ENCODE data around the gene MRPS12. TPM values are rescaled to one million over a fixed set of nuclear protein-coding genes. Genes with fewer than 3 reads are reported as not detected.
A peak's percentile ranks its signal among the peaks of the same experiment; 100 is the strongest.

Gene MRPS12
- polyA plus RNA-seq, 3 donors = 17.2 to 81.5 (median 73.0) TPM

DNA sequence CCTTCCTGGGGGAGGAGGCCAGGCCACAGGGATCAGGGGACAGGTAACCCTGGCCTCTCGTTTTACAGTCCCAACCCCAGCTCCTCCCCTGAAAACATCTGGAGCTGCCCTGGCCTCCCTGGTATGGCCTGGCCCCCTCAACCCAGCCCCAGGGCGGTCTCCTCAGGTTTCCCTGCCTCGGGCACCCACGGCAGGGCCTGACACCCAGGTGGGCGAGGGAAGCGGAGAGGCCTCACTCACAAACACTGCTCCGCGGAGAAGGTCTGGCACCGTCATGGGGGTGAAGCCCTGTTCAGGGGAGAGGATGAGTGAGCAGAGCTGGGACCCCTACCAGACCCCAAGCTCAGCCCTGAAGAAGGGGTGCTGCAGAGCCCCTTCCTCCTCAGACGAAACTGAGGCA is 12.2 kb upstream of the MRPS12 start:
- H3K27me3 ChIP-seq (ENCODE audit: control insufficient read depth in 2 of 2, insufficient read depth in 2 of 2, low read length in 2 of 2) = no peaks in the 10 kb centered on the region
- H3K36me3 ChIP-seq (replicated peaks in 1 of 2; ENCODE audit: control insufficient read depth in 1 of 2, insufficient read depth in 2 of 2, low read length in 2 of 2) = peaks cover 9 to 15% of the 10 kb centered on the region in 2 donors
- H2AFZ ChIP-seq (ENCODE audit: insufficient read depth, low read depth, low read length, poor library complexity, severe bottlenecking) = no peak overlapping the region
- H3K27ac Mint-ChIP-seq = peak overlapping the region in 1 of 7 donors; percentile 62
- H3K4me3 ChIP-seq (replicated peaks in 1 of 3; ENCODE audit: low read depth in 2 of 3, low read length in 3 of 3) = no peak overlapping the region
- intact Hi-C loops (cut with micrococcal nuclease) = no loop called here
- H3K27ac ChIP-seq (ENCODE audit: low read depth in 1 of 2, low read length in 2 of 2) = no peak overlapping the region
- TF ChIP-seq, protein P1, sequence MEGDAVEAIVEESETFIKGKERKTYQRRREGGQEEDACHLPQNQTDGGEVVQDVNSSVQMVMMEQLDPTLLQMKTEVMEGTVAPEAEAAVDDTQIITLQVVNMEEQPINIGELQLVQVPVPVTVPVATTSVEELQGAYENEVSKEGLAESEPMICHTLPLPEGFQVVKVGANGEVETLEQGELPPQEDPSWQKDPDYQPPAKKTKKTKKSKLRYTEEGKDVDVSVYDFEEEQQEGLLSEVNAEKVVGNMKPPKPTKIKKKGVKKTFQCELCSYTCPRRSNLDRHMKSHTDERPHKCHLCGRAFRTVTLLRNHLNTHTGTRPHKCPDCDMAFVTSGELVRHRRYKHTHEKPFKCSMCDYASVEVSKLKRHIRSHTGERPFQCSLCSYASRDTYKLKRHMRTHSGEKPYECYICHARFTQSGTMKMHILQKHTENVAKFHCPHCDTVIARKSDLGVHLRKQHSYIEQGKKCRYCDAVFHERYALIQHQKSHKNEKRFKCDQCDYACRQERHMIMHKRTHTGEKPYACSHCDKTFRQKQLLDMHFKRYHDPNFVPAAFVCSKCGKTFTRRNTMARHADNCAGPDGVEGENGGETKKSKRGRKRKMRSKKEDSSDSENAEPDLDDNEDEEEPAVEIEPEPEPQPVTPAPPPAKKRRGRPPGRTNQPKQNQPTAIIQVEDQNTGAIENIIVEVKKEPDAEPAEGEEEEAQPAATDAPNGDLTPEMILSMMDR (IDR thresholded peaks at IDR 0.05) = no peak
- H3K4me2 ChIP-seq (replicated peaks; ENCODE audit: extremely low read depth, low read length, poor library complexity, severe bottlenecking) = no peak overlapping the region
- no peaks in the 10 kb centered on the region for H3K9me3 ChIP-seq (replicated peaks in 1 of 2; ENCODE audit: control insufficient read depth in 1 of 2, insufficient read depth in 1 of 2, low read length in 2 of 2)
- DNase-seq = no peak
- no peaks in the 10 kb centered on the region for H3K79me2 ChIP-seq (ENCODE audit: insufficient read depth, low read length)
- no peak overlapping the region for H3K4me3 Mint-ChIP-seq
- peaks cover 19 to 25% of the 10 kb centered on the region in 2 donors for H3K36me3 Mint-ChIP-seq
- H4K20me1 ChIP-seq (ENCODE audit: insufficient read depth, low read length) = no peaks in the 10 kb centered on the region
- H3K9ac ChIP-seq (ENCODE audit: insufficient read depth, low read length, poor library complexity, severe bottlenecking) = no peak overlapping the region
- no peaks in the 10 kb centered on the region for H3K4me1 ChIP-seq (ENCODE audit: control insufficient read depth in 1 of 2, insufficient read depth in 2 of 2, low read length in 2 of 2)
- WGBS (ENCODE audit: insufficient coverage) = 98% methylated on average over 5 of the region's 10 CpGs
- H3K27me3 Mint-ChIP-seq (ENCODE audit: low read depth in 3 of 3) = peaks cover 0 to 2% (median 0%) of the 10 kb centered on the region in 3 donors
- no peaks in the 10 kb centered on the region for H3K4me1 Mint-ChIP-seq
- H3K9me3 Mint-ChIP-seq = peaks cover 0 to 4% (median 2%) of the 10 kb centered on the region in 7 donors

DNA sequence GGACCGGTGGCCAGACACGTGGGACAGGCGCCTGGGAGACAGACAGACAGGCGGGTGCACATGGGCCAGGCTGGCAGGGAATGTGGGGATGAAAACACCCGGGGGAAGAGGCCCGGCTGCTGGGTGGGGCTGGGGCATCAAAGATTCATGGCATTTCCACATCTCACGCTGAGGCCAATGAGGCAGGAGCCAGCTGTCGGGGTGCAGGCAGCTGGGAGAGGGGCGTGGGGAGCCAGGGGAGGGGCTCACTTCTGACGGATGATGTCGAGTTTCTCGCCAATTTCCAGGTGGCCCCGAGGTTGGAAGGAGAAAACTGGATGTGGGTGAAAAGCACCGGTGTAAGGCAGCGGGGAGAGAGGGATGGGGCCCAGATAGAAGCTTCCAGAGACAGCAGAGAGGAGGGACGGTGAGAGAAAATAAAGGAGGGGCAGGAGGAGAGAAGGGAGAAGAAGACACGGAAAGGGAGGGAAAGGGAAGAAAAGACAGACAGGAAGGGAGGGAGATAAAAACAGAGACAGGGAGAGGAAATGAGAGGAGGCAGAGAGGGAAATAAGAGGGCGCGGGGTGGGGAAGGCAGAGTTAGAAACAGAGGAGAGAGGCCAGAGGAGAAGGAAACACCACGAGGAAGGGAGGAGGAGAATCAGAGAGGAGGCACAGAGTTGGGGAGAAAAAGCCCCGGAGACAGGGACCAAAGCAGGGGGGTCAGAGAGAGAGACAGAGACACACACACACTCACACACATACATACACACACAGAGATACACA is 10.7 kb upstream of the MRPS12 start:
- H3K27ac Mint-ChIP-seq = no peak overlapping the region
- WGBS (ENCODE audit: insufficient coverage) = 82% methylated on average over 15 of the region's 21 CpGs

More for the DNA sequence above, 10.7 kb upstream of the MRPS12 start:
- Mint-ChIP-seq H3K4me1 (no peaks in the 10 kb centered on the region), H3K27me3 (ENCODE audit: low read depth in 3 of 3) (peaks cover 0 to 2% (median 0%) of the 10 kb centered on the region in 3 donors), H3K4me3 (no peak overlapping the region), H3K9me3 (peaks cover 0 to 4% (median 0%) of the 10 kb centered on the region in 7 donors), H3K36me3 (peaks cover 25 to 35% of the 10 kb centered on the region in 2 donors)
- intact Hi-C loops (cut with micrococcal nuclease) = loop anchor here in 1 of 2 donors (10.0 kb wide), 2 partner anchors 185 to 515 kb away; partner anchors contain the start of gene FAM98C
- no peak overlapping the region for H3K4me2 ChIP-seq (replicated peaks; ENCODE audit: extremely low read depth, low read length, poor library complexity, severe bottlenecking)
- no peak for DNase-seq
- no peak overlapping the region for H2AFZ ChIP-seq (ENCODE audit: insufficient read depth, low read depth, low read length, poor library complexity, severe bottlenecking)
- H3K4me1 ChIP-seq (ENCODE audit: control insufficient read depth in 1 of 2, insufficient read depth in 2 of 2, low read length in 2 of 2) = no peaks in the 10 kb centered on the region
- TF ChIP-seq, protein P1 (IDR thresholded peaks at IDR 0.05) = no peak
- H3K4me3 ChIP-seq (replicated peaks in 1 of 3; ENCODE audit: low read depth in 2 of 3, low read length in 3 of 3) = no peak overlapping the region
- H4K20me1 ChIP-seq (ENCODE audit: insufficient read depth, low read length) = no peaks in the 10 kb centered on the region
- no peak overlapping the region for H3K27ac ChIP-seq (ENCODE audit: low read depth in 1 of 2, low read length in 2 of 2)
- no peaks in the 10 kb centered on the region for H3K79me2 ChIP-seq (ENCODE audit: insufficient read depth, low read length)
- no peaks in the 10 kb centered on the region for H3K9me3 ChIP-seq (replicated peaks in 1 of 2; ENCODE audit: control insufficient read depth in 1 of 2, insufficient read depth in 1 of 2, low read length in 2 of 2)
- peaks cover 18 to 28% of the 10 kb centered on the region in 2 donors for H3K36me3 ChIP-seq (replicated peaks in 1 of 2; ENCODE audit: control insufficient read depth in 1 of 2, insufficient read depth in 2 of 2, low read length in 2 of 2)
- no peaks in the 10 kb centered on the region for H3K27me3 ChIP-seq (ENCODE audit: control insufficient read depth in 2 of 2, insufficient read depth in 2 of 2, low read length in 2 of 2)
- H3K9ac ChIP-seq (ENCODE audit: insufficient read depth, low read length, poor library complexity, severe bottlenecking) = no peak overlapping the region
